Caco-2 (cell line): ENCODE results near the gene KRI1. TPM values are rescaled to one million over a fixed set of nuclear protein-coding genes. Genes with fewer than 3 reads are reported as not detected.
"Not testable (repeated sequence)": the region's sequence is repeated elsewhere in the genome, so short reads cannot be mapped to it uniquely, and the experiment has no call there.

Source experiments
- BruUV-seq: library from RNA; stranded (reverse); fragments of 400-500 nt; replicated peaks from 2 replicates; lab custom pipeline; 2021; lab: Mats Ljungman, UMichigan
- CTCF ChIA-PET: fragments of 300-600 bp; sonication (Branson Sonifier 250); formaldehyde crosslinking; loops from one replicate; lab custom pipeline; 2022; ENCODE audit warnings: antibody characterized with exemption; lab: Charles Lee
- POLR2A ChIA-PET: fragments of 300-600 bp; sonication (Branson Sonifier 250); formaldehyde crosslinking; loops from one replicate; lab custom pipeline; 2022; ENCODE audit warnings: antibody characterized with exemption; lab: Charles Lee
- DNase-seq, 2 experiments: peaks; one replicate each; pipeline versions ENCODE4 v3.0.0 to v3.0.0-alpha.2; 2020 to 2022
- H3K27me3 ChIP-seq: replicated peaks from 2 replicates; pipeline ENCODE4 v1.6.0; 2011; ENCODE audit warnings: low read length; ENCODE audit not compliant: control insufficient read depth, insufficient read depth
- H3K36me3 ChIP-seq: 2 replicates; pipeline ENCODE4 v1.5.1; 2011; ENCODE audit warnings: low read length; ENCODE audit not compliant: control insufficient read depth, insufficient read depth
- H3K4me1 ChIP-seq: fragments of 250-450 bp; sonication (Bioruptor Pico); 2 replicates; pipeline ENCODE4 v1.5.1; 2020; ENCODE audit warnings: mild to moderate bottlenecking
- H3K4me3 ChIP-seq: 2 replicates; pipeline ENCODE4 v1.5.1; 2011; ENCODE audit warnings: low read depth, mild to moderate bottlenecking, control low read depth, low read length
- H3K9me3 ChIP-seq: fragments of 250-450 bp; sonication (Bioruptor Pico); 2 replicates; pipeline ENCODE4 v1.5.1; 2020; ENCODE audit warnings: mild to moderate bottlenecking, moderate library complexity
- H3K27ac Mint-ChIP-seq: one replicate; pipeline ENCODE4 v1.8.0; 2022; ENCODE audit warnings: mixed read lengths; ENCODE audit not compliant: unreplicated experiment
- H3K27me3 Mint-ChIP-seq: one replicate; pipeline ENCODE4 v1.8.0; 2022; ENCODE audit warnings: mixed read lengths; ENCODE audit not compliant: insufficient read depth, unreplicated experiment
- H3K36me3 Mint-ChIP-seq: one replicate; pipeline ENCODE4 v1.8.0; 2022; ENCODE audit warnings: mild to moderate bottlenecking, mixed read lengths; ENCODE audit not compliant: insufficient read depth, unreplicated experiment
- H3K4me1 Mint-ChIP-seq: one replicate; pipeline ENCODE4 v1.8.0; 2022; ENCODE audit warnings: low read depth, mixed read lengths; ENCODE audit not compliant: unreplicated experiment
- H3K4me3 Mint-ChIP-seq: one replicate; pipeline ENCODE4 v1.8.0; 2022; ENCODE audit warnings: mild to moderate bottlenecking, moderate library complexity, mixed read lengths; ENCODE audit not compliant: unreplicated experiment
- H3K9me3 Mint-ChIP-seq: one replicate; pipeline ENCODE4 v1.8.0; 2022; ENCODE audit warnings: mixed read lengths; ENCODE audit not compliant: unreplicated experiment
- intact Hi-C: fragments of 100-400 bp; cut with micrococcal nuclease; formaldehyde crosslinking; loops from one replicate; pipeline ENCODE4 v1.10.0; 2022; ENCODE audit not compliant: unreplicated experiment
- total RNA-seq: library from RNA; stranded (reverse); gene quantifications from 2 replicates; pipeline ENCODE4 v1.2.3, GENCODE V29; 2022
- TF ChIP-seq, protein P1 (sequence below), 2 experiments: fragments of 200-600 bp in 1 of 2; IDR thresholded peaks; 1 replicate in 1 of 2; 2 replicates in 1 of 2; pipeline versions ENCODE4 v1.5.1 to v1.8.0; 2011 to 2022; ENCODE audit warnings: antibody characterized with exemption in 1 of 2, control low read depth in 1 of 2, inconsistent platforms in 1 of 2, low read depth in 1 of 2, low read length in 1 of 2, mild to moderate bottlenecking in 1 of 2, moderate library complexity in 1 of 2; ENCODE audit not compliant: insufficient read depth in 1 of 2, severe bottlenecking in 1 of 2, unreplicated experiment in 1 of 2

KRI1 gene
- total RNA-seq, 1 experiment from 2014 or later, result 27.0 TPM

DNA sequence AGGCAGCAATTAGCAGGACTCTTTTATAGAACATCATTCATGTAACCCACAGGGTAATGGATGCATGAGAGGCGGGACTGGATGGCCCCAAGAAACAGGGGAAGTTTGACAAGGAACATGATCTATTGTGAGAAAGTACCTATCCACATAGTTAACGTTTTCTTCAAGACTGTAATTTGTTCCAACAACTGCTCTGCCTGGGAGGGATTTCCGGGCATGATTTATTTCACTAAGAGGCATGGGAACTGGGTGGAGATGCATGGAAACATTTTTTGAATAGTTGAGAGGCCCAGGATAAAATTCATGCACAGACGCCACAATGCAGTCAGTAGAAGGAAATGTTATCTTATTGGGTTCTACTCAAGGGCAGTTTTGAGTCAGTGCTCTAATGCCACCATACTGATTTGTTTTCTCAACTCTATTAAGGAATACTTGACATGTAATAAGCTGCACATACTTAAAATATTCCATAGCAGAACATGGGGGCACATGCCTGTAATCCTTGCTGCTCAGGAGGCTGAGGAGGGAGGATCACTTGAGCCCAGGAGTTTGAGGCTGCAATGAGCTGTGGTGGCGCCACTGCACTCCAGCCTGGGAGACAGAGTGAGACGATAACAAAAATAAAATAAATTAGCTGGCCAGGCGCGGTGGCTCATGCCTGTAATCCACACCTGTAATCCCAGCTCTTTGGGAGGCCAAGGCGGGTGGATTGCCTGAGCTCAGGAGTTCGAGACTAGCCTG lies 32.0 kb downstream of the KRI1 start:
- H3K4me1 ChIP-seq, result no peaks in the 10 kb centered on the region
- Mint-ChIP-seq H3K36me3 (no peaks in the 10 kb centered on the region), H3K27me3 (no peaks in the 10 kb centered on the region), H3K4me3 (no peak overlapping the region), H3K27ac (no peak overlapping the region), H3K9me3 (no peaks in the 10 kb centered on the region), H3K4me1 (no peaks in the 10 kb centered on the region)
- intact Hi-C loops, result no loop called here
- no peaks in the 10 kb centered on the region for H3K9me3 ChIP-seq
- POLR2A ChIA-PET, result no interaction called here
- no peaks in the 10 kb centered on the region for H3K36me3 ChIP-seq
- H3K4me3 ChIP-seq, result no peak overlapping the region
- no peaks in the 10 kb centered on the region for H3K27me3 ChIP-seq
- TF ChIP-seq, protein P1, sequence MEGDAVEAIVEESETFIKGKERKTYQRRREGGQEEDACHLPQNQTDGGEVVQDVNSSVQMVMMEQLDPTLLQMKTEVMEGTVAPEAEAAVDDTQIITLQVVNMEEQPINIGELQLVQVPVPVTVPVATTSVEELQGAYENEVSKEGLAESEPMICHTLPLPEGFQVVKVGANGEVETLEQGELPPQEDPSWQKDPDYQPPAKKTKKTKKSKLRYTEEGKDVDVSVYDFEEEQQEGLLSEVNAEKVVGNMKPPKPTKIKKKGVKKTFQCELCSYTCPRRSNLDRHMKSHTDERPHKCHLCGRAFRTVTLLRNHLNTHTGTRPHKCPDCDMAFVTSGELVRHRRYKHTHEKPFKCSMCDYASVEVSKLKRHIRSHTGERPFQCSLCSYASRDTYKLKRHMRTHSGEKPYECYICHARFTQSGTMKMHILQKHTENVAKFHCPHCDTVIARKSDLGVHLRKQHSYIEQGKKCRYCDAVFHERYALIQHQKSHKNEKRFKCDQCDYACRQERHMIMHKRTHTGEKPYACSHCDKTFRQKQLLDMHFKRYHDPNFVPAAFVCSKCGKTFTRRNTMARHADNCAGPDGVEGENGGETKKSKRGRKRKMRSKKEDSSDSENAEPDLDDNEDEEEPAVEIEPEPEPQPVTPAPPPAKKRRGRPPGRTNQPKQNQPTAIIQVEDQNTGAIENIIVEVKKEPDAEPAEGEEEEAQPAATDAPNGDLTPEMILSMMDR (IDR thresholded peaks at IDR 0.05; ENCODE audit: insufficient read depth in 1 of 2, low read depth in 1 of 2, low read length in 1 of 2, severe bottlenecking in 1 of 2, unreplicated experiment in 1 of 2), result no peak
- DNase-seq, result no peak
- no TSS peak for BruUV-seq
- CTCF ChIA-PET, result no interaction called here

DNA sequence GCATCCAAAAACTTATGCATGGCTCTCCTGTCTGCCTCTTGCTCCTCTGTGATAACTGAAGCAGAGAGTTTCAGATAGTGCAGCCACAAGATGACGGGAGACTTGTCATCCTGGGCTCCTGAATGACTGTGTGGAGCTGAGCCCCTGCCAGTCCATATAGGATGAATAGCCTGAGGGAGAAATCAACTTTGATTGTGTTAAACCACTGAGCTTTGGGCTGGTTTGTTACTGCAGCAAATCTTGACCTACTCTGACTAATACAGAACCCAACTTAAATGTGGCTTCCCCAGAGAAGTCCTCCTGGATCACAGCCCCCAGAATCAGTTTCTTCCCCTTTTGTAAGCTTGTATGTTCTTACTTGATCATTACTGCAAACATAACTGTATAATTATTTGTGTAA lies 33.4 kb downstream of the KRI1 start:
- TF ChIP-seq, protein P1 (IDR thresholded peaks at IDR 0.05; ENCODE audit: insufficient read depth in 1 of 2, low read depth in 1 of 2, low read length in 1 of 2, severe bottlenecking in 1 of 2, unreplicated experiment in 1 of 2), result no peak
- no TSS peak for BruUV-seq
- Histone ChIP-seq H3K27me3 (no peaks in the 10 kb centered on the region), H3K9me3 (no peaks in the 10 kb centered on the region), H3K4me1 (no peaks in the 10 kb centered on the region), H3K36me3 (no peaks in the 10 kb centered on the region), H3K4me3 (no peak overlapping the region)
- ChIA-PET CTCF (interaction anchor here (0.7 kb wide), 1 partner anchor 9 kb away, joined by 6 read pairs; no protein-coding TSS in a partner anchor), POLR2A (no interaction called here)
- Mint-ChIP-seq H3K36me3 (no peaks in the 10 kb centered on the region), H3K9me3 (no peaks in the 10 kb centered on the region), H3K4me1 (no peaks in the 10 kb centered on the region), H3K27me3 (no peaks in the 10 kb centered on the region), H3K27ac (no peak overlapping the region), H3K4me3 (no peak overlapping the region)
- no peak for DNase-seq
- intact Hi-C loops, result no loop called here

DNA sequence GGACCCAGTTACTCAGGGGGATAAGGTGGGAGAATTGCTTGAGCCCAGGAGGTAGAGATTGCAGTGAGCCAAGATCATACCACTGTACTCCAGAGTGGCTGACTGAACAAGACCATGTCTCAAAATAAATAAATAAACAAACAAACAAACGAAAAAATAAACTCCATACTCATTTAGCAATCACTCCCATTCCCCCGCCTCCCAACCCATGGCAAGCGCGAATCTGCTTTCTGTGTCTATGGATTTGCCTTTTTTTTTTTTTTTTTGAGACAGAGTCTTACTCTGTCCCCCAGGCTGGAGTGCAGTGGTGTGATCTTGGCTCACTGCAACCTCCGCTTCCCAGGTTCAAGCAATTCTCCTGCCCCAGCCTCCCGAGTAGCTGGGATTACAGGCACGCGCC lies 38.9 kb downstream of the KRI1 start:
- BruUV-seq, DNase-seq, H3K36me3 Mint-ChIP-seq, H3K27me3 ChIP-seq, H3K4me1 Mint-ChIP-seq, H3K9me3 ChIP-seq, CTCF ChIA-PET, H3K9me3 Mint-ChIP-seq, H3K27ac Mint-ChIP-seq, H3K4me1 ChIP-seq, H3K4me3 Mint-ChIP-seq, H3K4me3 ChIP-seq, intact Hi-C loops, H3K36me3 ChIP-seq, H3K27me3 Mint-ChIP-seq: not testable (repeated sequence)
- POLR2A ChIA-PET, result interaction anchor here (0.6 to 0.7 kb wide), 2 partner anchors 14 to 50 kb away, joined by 3 read pairs; no protein-coding TSS in a partner anchor
